SK-N-SH (cell line): ENCODE data around the gene SP140.

Experiments
- EZH2phosphoT487 ChIP-seq: fragments of 200-600 bp; sonication (generic); IDR thresholded peaks from 2 replicates; pipeline ENCODE4 v1.6.1; 2017; ENCODE audit warnings: low read depth, mixed run types, mild to moderate bottlenecking, antibody characterized with exemption, moderate library complexity, borderline replicate concordance
- GABPA ChIP-seq: IDR thresholded peaks from 2 replicates; pipeline ENCODE4 v1.4.0; 2012; ENCODE audit warnings: low read depth, mild to moderate bottlenecking
- JUND ChIP-seq: IDR thresholded peaks from 2 replicates; pipeline ENCODE4 v1.4.0; 2012
- TF ChIP-seq, protein P1 (sequence below): IDR thresholded peaks from 2 replicates; pipeline ENCODE4 v1.6.1; 2012; ENCODE audit warnings: mild to moderate bottlenecking, low read depth, low read length, moderate library complexity

DNA sequence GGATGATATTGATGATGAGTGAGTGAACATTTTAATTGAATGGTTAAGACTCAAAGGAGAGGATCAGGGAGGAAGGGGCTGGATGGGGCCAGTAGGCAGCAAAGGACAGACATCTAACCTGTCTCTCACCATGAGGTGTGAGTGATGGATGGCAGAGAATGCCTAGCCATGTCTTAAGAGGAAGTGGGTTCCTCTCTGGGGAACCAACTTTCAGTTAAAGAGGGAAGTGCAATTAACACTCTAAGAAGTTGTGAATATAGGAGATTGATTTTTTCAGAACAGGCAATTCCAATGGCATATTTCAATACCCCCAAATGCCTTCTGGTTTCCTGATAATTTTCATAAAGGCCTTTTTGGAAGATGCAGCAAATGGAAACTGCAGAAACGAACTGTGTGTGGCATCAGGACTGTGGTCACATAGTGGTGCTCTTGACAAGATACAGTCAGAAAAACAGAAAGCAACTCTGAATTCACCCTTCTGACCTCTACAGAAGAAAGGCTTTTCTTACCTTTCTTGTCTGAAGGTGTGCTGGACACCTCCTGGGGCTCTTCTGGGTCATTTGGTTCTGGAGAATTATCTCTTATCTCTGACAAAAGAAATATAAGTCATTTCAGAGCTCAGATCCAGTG is 16.0 kb upstream of the SP140 start:
- TF ChIP-seq GABPA (no peak), JUND (no peak), EZH2phosphoT487 (no peak)
- TF ChIP-seq, protein P1, sequence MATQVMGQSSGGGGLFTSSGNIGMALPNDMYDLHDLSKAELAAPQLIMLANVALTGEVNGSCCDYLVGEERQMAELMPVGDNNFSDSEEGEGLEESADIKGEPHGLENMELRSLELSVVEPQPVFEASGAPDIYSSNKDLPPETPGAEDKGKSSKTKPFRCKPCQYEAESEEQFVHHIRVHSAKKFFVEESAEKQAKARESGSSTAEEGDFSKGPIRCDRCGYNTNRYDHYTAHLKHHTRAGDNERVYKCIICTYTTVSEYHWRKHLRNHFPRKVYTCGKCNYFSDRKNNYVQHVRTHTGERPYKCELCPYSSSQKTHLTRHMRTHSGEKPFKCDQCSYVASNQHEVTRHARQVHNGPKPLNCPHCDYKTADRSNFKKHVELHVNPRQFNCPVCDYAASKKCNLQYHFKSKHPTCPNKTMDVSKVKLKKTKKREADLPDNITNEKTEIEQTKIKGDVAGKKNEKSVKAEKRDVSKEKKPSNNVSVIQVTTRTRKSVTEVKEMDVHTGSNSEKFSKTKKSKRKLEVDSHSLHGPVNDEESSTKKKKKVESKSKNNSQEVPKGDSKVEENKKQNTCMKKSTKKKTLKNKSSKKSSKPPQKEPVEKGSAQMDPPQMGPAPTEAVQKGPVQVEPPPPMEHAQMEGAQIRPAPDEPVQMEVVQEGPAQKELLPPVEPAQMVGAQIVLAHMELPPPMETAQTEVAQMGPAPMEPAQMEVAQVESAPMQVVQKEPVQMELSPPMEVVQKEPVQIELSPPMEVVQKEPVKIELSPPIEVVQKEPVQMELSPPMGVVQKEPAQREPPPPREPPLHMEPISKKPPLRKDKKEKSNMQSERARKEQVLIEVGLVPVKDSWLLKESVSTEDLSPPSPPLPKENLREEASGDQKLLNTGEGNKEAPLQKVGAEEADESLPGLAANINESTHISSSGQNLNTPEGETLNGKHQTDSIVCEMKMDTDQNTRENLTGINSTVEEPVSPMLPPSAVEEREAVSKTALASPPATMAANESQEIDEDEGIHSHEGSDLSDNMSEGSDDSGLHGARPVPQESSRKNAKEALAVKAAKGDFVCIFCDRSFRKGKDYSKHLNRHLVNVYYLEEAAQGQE, result no peak
